Measurements from ENCODE around the gene CERS6. TPM values are rescaled to one million over a fixed set of nuclear protein-coding genes. Genes with fewer than 3 reads are reported as not detected.

CERS6 gene
- total and polyA plus RNA-seq, 2 of the 8 experiments (the other 6 are each of a cell fraction or from before 2014, with no cell fraction given): 6.8 to 28.2 TPM

DNA sequence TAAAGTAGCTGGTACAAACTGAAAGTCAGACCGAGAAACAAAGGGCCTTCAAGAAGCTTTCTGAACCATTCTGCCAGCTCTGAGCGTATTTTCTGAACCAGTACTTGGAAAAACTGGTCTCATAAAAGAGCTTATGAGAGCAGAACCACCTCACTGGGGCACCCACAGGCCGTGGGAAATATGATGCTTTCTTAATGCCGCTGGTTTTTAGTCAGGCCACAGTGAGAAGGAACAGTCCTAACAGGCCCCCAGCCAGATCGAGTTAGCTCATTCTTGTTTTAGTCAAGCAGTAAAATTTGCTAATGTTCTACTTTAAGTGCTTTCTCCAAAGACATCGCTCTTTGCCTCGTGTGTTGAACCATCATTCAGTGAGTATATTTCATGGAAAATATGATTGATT lies 333.7 kb downstream of the CERS6 start (continued):
- TF ChIP-seq EZH2 (IDR thresholded peaks at IDR 0.05; ENCODE audit: low read depth, low read length, severe bottlenecking): no peak
